Mucosa of descending colon (tissue), 3 donors: Measurements from ENCODE around the gene C6orf58. TPM values are rescaled to one million over a fixed set of nuclear protein-coding genes. Genes with fewer than 3 reads are reported as not detected.
"Not testable (repeated sequence)": the region's sequence is repeated elsewhere in the genome, so short reads cannot be mapped to it uniquely, and the experiment has no call there.

ENCODE experiments used
- ATAC-seq: fragments of 200-7000 bp; cut with Tn5 transposase; one replicate; pipeline ENCODE4 v1.9.1; 2020; ENCODE audit warnings: mild to moderate bottlenecking, moderate library complexity
- DNase-seq, 3 donors: peaks; one replicate each; pipeline ENCODE4 v3.0.0-alpha.2; 2020
- H3K36me3 ChIP-seq: fragments of 200-600 bp; one replicate; pipeline ENCODE4 v1.8.0; 2021; ENCODE audit warnings: low read depth, mild to moderate bottlenecking
- H3K4me1 ChIP-seq: fragments of 200-600 bp; one replicate; pipeline ENCODE4 v1.8.0; 2021; ENCODE audit warnings: low read depth, mild to moderate bottlenecking
- H3K4me3 ChIP-seq: fragments of 200-600 bp; one replicate; pipeline ENCODE4 v1.8.0; 2021; ENCODE audit warnings: mild to moderate bottlenecking
- H3K9me3 ChIP-seq: fragments of 200-600 bp; one replicate; pipeline ENCODE4 v1.8.0; 2021; ENCODE audit warnings: mild to moderate bottlenecking
- intact Hi-C, 2 donors: fragments of 100-400 bp; cut with DNase I in 1 of 2; cut with micrococcal nuclease in 1 of 2; formaldehyde crosslinking; loops; one replicate each; pipeline versions ENCODE4 v1.11.0 to v1.11.1; 2022; cut with DNase I, micrococcal nuclease
- total RNA-seq, 3 donors: library from RNA; stranded (reverse); fragmentation: NEBNext Ultra II Directional in 2 of 3; extraction: Animal tissue kit (Norgen Biotek cat#: 25700) in 2 of 3; gene quantifications; one replicate each; pipeline versions ENCODE4 v1.2.1 to v1.2.4, GENCODE V29; 2021 to 2023
- TF ChIP-seq, protein P1 (sequence below): fragments of 200-600 bp; IDR thresholded peaks from one replicate; pipeline ENCODE4 v1.8.0; 2022; ENCODE audit warnings: antibody characterized with exemption, mild to moderate bottlenecking
- donor health status: DM: no; HTN: no; CAD: no; lungs with moderate emphysema.
- donor health status: DM: no; HTN: no; CAD: no.
- donor health status: DM: no; HTN: yes; CAD: no.

The C6orf58 gene
- total RNA-seq, 3 donors from 2014 or later: not detected

GRCh38 chr6:127592964-127593363, 16.0 kb downstream of the C6orf58 start:
- Histone ChIP-seq H3K4me1 (no peaks in the 10 kb centered on the region), H3K4me3 (no peak overlapping the region), H3K9me3 (no peaks in the 10 kb centered on the region), H3K36me3 (no peaks in the 10 kb centered on the region)
- TF ChIP-seq, protein P1, sequence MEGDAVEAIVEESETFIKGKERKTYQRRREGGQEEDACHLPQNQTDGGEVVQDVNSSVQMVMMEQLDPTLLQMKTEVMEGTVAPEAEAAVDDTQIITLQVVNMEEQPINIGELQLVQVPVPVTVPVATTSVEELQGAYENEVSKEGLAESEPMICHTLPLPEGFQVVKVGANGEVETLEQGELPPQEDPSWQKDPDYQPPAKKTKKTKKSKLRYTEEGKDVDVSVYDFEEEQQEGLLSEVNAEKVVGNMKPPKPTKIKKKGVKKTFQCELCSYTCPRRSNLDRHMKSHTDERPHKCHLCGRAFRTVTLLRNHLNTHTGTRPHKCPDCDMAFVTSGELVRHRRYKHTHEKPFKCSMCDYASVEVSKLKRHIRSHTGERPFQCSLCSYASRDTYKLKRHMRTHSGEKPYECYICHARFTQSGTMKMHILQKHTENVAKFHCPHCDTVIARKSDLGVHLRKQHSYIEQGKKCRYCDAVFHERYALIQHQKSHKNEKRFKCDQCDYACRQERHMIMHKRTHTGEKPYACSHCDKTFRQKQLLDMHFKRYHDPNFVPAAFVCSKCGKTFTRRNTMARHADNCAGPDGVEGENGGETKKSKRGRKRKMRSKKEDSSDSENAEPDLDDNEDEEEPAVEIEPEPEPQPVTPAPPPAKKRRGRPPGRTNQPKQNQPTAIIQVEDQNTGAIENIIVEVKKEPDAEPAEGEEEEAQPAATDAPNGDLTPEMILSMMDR: no peak
- no peak for ATAC-seq
- intact Hi-C loops: no loop called here
- DNase-seq: no peak

DNA sequence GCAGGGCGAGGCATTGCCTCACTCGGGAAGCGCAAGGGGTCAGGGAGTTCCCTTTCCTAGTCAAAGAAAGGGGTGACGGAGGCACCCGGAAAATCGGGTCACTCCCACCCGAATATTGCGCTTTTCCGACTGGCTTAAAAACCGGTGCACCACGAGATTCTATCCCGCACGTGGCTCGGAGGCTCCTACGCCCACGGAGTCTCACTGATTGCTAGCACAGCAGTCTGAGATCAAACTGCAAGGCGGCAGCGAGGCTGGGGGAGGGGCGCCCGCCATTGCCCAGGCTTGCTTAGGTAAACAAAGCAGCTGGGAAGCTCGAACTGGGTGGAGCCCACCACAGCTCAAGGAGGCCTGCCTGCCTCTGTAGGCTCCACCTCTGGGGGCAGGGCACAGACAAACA, 16.5 kb downstream of the C6orf58 start:
- H3K4me1 ChIP-seq, H3K4me3 ChIP-seq, ATAC-seq, H3K36me3 ChIP-seq, intact Hi-C loops, DNase-seq, H3K9me3 ChIP-seq: not testable (repeated sequence)

DNA sequence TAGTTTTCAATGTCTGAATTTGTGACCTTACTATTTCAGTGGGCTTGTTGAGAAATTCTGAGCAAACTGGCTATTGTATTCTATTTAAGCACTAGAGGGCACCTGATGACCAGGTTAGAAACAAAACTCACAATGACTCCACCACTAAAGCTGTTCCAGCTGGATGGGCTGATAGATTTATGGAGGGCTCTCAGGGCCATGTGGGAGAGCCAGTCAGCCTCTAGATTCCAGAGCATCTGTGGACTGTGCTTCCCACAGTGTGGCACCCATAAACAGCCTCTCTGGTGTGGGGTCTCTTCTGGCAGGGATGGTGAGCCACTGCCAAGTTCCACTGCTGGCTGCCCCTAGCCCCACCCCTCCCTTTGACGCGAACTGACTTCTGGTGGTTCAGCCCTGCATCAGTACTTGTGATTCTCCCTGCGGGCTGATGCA, 29.2 kb downstream of the C6orf58 start:
- peak; percentile 36 for ATAC-seq
- TF ChIP-seq, protein P1: no peak

GRCh38 chr6:127608554-127609270, 31.7 kb downstream of the C6orf58 start:
- no peaks in the 10 kb centered on the region for H3K9me3 ChIP-seq
- TF ChIP-seq, protein P1: no peak
- no peaks in the 10 kb centered on the region for H3K4me1 ChIP-seq
- no peaks in the 10 kb centered on the region for H3K36me3 ChIP-seq
- DNase-seq: no peak
- peak; percentile 47 for ATAC-seq
- intact Hi-C loops: no loop called here
- no peak overlapping the region for H3K4me3 ChIP-seq

More for the DNA sequence above, 29.2 kb downstream of the C6orf58 start:
- no peak for DNase-seq
- no peak overlapping the region for H3K4me3 ChIP-seq
- intact Hi-C loops: no loop called here
- peaks cover 6% of the 10 kb centered on the region for H3K9me3 ChIP-seq
- H3K4me1 ChIP-seq: no peaks in the 10 kb centered on the region
- no peaks in the 10 kb centered on the region for H3K36me3 ChIP-seq

DNA sequence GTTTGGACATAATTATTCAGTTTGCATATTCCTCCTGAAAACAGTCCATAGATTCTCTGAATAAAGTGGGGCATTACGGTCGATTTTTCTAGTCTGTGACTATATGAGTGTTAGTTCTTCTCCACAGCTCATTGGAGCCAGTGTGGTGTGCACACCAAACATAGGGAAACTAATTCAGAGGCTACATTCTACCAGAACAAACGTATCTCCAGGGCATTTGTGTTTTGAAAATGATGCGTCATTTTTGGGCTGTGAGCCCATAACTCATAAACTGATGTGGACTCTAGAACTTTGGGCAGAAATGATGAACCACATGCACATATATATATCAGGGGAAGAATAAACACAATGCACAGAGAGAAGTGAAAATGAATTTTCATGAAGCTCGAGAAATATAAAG, 41.8 kb downstream of the C6orf58 start:
- Histone ChIP-seq H3K4me1 (no peaks in the 10 kb centered on the region), H3K4me3 (no peak overlapping the region), H3K36me3 (no peaks in the 10 kb centered on the region), H3K9me3 (no peaks in the 10 kb centered on the region)
- ATAC-seq (no peak), DNase-seq (no peak)
- TF ChIP-seq, protein P1: no peak
- intact Hi-C loops: no loop called here

DNA sequence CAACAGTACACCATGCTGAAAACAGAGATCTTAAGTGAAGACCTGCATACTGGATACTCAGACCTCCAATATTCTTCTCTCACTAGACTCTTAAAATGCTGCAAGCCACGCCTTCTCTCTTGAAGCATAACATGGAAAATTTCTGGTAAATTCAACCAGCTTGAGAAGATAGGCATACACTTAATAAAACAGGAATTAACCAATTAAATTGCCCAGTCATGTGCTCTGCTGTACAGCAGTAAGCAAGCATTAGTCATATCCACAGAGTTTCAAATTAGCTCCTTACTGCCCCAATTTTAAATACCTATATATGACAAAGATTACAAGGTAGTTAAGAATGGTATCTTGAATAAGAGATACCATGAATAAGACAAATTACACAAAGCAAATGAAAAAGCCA, 53.8 kb downstream of the C6orf58 start:
- no peak for ATAC-seq
- no peaks in the 10 kb centered on the region for H3K4me1 ChIP-seq
- intact Hi-C loops: no loop called here
- no peak overlapping the region for H3K4me3 ChIP-seq
- no peaks in the 10 kb centered on the region for H3K9me3 ChIP-seq
- TF ChIP-seq, protein P1: no peak
- no peak for DNase-seq
- H3K36me3 ChIP-seq: no peaks in the 10 kb centered on the region
